CD4-positive, alpha-beta T cell treated with Interleukin-1 beta for 1 hour (primary cell): Measurements from ENCODE around the gene ABI3BP.
A peak's percentile ranks its signal among the peaks of the same experiment; 100 is the strongest.

Experiments
- DNase-seq, 2 donors: peaks; one replicate each; pipeline ENCODE4 v3.0.0-alpha.2; 2020 to 2022

The ABI3BP gene

GRCh38 chr3:100932491-100932890, 60.7 kb downstream of the ABI3BP start:
- no peak for DNase-seq

- no peak for DNase-seq
These were observed 64.4 kb downstream of the ABI3BP start for GRCh38 chr3:100928638-100929428.

- no peak for DNase-seq
These were observed 65.4 kb downstream of the ABI3BP start for GRCh38 chr3:100927775-100928174.

- DNase-seq = no peak
These were observed 77.3 kb downstream of the ABI3BP start for GRCh38 chr3:100915706-100916495.

GRCh38 chr3:100913870-100914648, 79.2 kb downstream of the ABI3BP start:
- no peak for DNase-seq

- DNase-seq = no peak
These were observed 80.2 kb downstream of the ABI3BP start for GRCh38 chr3:100912976-100913545.

- no peak for DNase-seq
These were observed 80.7 kb downstream of the ABI3BP start for GRCh38 chr3:100912571-100912970.

- no peak for DNase-seq
These were observed 81.3 kb downstream of the ABI3BP start for GRCh38 chr3:100911956-100912355.

- no peak for DNase-seq
These were observed 82.2 kb downstream of the ABI3BP start for GRCh38 chr3:100910986-100911385.

GRCh38 chr3:100902572-100902971, 90.6 kb downstream of the ABI3BP start:
- no peak for DNase-seq

GRCh38 chr3:100900671-100901335, 92.4 kb downstream of the ABI3BP start:
- DNase-seq = no peak

- DNase-seq = no peak
These were observed 93.7 kb downstream of the ABI3BP start for GRCh38 chr3:100899440-100900091.

- no peak for DNase-seq
These were observed 94.5 kb downstream of the ABI3BP start for GRCh38 chr3:100898681-100899080.

GRCh38 chr3:100896994-100897393, 96.2 kb downstream of the ABI3BP start:
- no peak for DNase-seq

- no peak for DNase-seq
These were observed 99.6 kb downstream of the ABI3BP start for GRCh38 chr3:100893590-100893989.

- DNase-seq = peak in 1 of 2 donors; percentile 12
These were observed 100.1 kb downstream of the ABI3BP start for GRCh38 chr3:100893108-100893507.

- no peak for DNase-seq
These were observed 101.4 kb downstream of the ABI3BP start for GRCh38 chr3:100891827-100892226.

- DNase-seq = no peak
These were observed 102.2 kb downstream of the ABI3BP start for GRCh38 chr3:100891033-100891432.

- no peak for DNase-seq
These were observed 104.3 kb downstream of the ABI3BP start for GRCh38 chr3:100888881-100889280.

- DNase-seq = no peak
These were observed 110.6 kb downstream of the ABI3BP start for GRCh38 chr3:100882571-100882984.

- DNase-seq = no peak
These were observed 112.4 kb downstream of the ABI3BP start for GRCh38 chr3:100880845-100881244.

- no peak for DNase-seq
These were observed 113.1 kb downstream of the ABI3BP start for GRCh38 chr3:100880072-100880471.
